COLO668 (cell line): ENCODE results near the gene NTSR2.

ENCODE experiments used
- DNase-seq: peaks from one replicate; lab custom pipeline; 2025; ENCODE audit not compliant: unreplicated experiment; lab: John Stamatoyannopoulos, UW

NTSR2 gene, protein sequence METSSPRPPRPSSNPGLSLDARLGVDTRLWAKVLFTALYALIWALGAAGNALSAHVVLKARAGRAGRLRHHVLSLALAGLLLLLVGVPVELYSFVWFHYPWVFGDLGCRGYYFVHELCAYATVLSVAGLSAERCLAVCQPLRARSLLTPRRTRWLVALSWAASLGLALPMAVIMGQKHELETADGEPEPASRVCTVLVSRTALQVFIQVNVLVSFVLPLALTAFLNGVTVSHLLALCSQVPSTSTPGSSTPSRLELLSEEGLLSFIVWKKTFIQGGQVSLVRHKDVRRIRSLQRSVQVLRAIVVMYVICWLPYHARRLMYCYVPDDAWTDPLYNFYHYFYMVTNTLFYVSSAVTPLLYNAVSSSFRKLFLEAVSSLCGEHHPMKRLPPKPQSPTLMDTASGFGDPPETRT

DNA sequence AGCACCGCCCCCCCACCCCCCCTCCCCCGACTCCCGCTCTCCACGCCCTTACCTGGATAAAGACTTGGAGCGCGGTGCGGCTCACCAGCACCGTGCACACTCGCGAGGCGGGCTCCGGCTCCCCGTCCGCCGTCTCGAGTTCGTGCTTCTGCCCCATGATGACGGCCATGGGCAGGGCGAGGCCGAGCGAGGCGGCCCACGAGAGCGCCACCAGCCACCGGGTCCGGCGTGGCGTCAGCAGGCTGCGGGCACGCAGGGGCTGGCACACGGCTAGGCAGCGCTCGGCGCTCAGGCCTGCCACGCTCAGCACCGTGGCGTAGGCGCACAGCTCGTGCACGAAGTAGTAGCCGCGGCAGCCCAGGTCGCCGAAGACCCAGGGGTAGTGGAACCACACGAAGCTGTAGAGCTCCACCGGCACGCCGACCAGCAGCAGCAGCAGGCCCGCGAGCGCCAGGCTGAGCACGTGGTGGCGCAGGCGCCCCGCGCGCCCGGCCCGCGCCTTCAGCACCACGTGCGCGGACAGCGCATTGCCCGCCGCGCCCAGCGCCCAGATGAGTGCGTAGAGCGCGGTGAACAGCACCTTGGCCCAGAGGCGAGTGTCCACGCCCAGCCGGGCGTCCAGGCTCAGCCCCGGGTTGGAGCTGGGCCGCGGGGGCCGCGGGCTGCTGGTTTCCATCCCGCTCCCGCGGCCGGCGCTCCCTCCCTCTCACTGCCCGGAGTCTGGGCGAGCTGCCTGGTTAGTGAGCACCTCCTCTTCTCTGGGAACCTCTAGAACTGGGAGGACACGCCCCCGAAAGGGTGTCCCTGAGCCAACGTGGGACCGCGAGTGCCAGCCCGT, at the start of gene NTSR2:
TSS of gene NTSR2 (minus strand) at position 742 of the 838 bp plus-strand sequence. CDS start at position 676, 66 bp downstream.
- no peak for DNase-seq

DNA sequence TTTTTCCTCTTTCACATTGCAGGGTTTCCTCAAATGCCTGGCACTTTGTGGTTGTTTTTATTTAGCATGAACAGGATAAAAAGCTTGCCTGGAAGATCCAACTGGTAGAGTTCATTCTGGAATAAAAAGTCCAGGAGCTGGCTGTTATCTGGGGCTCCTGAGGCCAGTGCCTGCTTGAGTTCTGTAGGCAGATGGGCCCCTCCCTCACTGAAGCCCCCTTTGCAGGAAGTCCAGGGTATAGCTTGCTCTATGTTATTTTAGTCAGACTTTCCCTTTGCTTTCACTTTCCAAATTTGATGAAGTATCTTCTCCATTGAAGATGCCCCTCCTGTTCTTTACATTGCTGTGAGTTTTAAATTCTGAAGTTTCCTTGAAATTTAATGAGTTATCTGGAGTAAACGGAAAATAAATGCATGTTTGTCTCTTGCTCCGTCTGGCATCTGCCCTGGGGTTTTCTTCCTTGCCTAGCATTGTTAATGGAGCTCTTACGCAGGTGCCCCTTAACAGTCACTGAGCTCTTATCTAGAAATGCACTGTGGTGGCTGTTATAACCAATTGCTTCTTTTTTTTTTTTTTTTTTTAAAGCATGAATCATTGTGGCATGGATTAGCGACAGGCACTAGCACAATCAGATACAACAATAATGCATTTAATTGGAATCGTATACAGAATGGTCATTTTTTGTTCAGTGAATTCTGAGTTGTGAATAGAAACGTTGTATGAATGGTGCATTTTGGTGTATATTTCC, 49.4 kb upstream of the NTSR2 start:
- no peak for DNase-seq

DNA sequence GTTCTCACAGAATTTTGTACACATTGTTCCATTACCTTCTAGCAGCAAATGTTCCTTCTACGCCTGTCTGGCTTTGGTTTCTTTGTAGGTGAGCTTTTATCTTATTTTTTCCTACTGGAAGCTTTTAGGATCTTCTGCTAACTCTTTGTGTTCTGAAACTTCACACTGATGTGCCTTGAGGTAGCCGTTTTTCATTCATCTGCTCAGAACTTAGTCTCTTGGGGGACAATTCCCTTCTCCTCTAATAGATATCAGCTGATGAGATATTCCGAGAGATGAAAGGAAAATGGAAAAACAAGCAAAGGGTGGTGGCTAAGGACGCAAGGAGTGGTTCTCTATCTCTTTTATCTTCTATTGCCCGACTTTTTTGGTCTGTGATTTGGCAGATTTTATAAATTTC, 48.6 kb upstream of the NTSR2 start:
- DNase-seq: no peak

DNA sequence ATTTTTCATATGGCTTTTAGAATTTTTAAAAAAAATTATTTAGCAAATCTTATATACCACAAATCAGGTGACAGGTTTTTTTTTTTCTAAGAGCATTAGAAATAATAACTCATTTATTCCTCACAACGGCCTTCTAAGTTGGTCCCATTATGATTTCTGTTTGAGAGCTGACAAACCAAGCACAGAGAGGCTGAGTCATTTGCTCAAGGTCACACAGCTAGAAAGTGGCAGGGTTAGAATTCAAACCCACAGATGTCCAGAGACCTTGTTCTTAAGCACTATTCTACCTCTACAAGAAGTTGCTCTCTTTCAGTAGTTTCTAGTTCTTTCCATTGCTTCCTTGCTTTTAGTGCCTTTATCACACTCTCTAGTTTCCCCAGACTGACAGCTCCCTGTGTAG, 47.6 kb upstream of the NTSR2 start:
- no peak for DNase-seq

DNA sequence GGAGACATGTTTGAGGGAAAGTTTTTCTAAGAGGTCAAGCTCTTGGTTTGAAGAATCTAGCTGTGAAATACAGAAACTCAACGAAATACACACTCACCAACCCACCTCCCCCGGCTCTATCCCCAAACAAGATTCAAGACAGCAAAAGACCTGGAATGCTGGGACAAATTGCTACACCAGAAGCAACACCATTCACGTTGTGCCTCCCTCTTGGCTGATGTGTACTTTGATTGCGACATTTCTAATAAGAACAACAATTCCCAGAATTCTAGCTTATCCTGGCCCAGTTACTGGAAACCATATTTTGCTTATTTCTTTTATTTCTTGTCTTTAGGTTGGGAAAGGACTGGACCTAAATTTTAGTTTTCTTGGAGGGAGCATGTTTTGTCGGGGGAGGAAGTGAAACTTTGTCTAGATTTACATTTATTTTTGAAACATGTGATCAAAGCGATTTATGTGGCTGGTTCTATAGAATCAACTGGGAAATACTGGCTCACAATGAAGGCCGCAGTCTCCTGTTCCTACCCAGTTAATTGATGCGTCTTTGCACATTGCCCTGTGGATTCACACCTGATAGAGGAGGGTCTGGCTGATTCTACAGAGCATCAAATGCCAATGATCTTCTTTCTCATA, 46.8 kb upstream of the NTSR2 start:
- DNase-seq: no peak

DNA sequence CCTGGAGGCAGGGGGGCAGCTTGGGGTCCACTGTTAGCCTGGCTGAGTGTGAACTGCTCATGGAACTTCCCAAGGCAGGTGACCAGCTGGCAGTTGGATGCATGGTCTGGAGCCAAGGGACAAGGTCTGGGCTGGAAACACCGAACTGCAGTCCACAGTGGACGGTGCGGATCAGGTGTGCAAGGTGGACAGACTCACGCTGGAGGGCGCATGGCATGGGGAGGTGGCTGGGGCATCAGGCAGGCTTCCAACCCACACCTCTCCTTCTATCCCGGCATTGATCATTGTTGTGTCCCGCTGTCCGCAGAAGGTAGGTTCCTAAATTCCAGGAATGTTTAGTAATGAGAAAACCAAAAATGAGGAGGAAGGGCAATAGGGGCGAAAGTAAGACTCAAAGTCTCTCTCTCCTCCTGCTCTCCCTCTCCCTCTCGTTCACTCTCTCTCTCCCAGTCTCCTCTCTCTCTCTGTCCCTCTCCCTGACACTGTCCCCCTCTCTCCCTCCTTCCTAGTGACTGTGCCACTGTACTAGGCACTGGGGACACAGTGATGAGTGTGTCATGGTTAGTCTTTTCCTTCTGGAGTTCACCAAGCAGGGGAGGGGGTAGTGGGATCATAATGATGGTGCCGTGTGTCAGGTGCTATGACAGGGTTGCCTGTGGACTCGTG, 46.1 kb upstream of the NTSR2 start:
- DNase-seq: no peak

DNA sequence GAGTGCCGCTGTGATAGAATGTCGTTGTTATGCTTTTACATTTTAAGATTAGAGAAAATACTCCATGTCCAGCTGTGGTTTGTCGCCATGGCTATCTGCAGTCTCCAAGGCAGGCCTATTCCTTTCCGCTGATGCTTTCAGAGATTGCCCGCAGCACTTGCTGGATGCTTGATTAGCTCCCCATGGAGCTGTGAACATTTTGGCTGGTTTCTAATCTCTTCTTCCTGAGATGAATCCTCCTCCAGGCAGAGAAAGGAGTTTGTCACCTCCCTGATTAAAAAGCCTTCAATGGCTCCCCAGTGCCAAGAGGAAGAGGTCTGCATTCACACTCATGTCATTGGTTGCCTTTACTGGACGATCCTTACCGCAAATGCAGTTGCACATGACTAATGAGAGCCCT, 43.8 kb upstream of the NTSR2 start:
- DNase-seq: no peak

DNA sequence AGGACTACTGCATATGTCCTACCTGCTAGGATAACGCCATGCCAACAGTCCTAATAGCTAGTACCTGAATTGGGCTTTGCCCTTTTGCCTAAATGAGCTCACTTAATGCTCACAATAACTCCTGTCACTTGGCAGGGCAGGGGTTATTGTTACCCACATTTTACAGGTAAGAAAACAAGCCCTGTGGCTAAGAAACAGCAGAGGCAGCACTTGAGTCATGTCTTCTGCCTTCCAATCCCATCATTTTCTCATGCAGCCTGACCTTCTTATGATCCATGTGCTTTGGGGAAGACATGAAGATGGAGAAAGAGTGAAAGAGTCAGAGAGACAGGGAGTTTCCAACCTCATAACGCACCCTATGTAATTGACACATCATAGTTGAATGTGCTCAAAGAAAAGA, 42.9 kb upstream of the NTSR2 start:
- DNase-seq: no peak

DNA sequence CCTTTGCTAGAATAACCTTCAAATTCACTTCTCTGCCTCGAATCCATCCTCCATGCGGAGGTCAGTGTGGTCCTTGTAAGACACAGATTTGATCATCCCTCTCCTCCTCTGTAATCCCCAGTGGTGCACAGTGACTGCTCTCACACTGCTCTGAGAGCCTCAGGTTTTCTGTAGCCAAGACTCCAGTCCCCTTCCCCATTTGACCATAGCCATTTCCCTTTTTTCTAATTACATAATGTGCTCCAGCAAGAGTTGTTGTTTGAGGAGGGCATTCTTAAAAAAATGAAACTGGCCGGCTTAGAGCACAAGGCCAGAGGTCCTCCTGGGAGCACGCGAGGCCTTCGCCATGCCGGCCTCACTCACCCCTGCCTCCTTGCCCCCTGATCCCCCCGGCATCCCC, 41.8 kb upstream of the NTSR2 start:
- no peak for DNase-seq

DNA sequence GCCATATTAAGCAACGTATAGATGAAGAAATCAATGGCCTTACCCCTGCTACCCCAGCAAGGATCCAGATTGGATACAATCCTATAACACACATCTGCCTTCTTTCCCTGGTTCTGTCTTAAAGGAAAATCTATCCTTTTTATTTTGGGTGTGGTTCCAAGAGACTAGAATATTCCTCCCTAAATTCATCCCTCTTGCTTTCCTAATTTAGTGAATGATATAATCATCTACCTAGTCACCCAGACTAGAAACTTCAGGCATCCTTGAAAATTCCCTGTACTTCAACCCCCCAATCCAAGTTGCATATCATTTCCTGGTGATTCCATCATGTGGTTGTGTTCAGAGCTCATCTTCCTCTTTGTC, 41.3 kb upstream of the NTSR2 start:
- no peak for DNase-seq

DNA sequence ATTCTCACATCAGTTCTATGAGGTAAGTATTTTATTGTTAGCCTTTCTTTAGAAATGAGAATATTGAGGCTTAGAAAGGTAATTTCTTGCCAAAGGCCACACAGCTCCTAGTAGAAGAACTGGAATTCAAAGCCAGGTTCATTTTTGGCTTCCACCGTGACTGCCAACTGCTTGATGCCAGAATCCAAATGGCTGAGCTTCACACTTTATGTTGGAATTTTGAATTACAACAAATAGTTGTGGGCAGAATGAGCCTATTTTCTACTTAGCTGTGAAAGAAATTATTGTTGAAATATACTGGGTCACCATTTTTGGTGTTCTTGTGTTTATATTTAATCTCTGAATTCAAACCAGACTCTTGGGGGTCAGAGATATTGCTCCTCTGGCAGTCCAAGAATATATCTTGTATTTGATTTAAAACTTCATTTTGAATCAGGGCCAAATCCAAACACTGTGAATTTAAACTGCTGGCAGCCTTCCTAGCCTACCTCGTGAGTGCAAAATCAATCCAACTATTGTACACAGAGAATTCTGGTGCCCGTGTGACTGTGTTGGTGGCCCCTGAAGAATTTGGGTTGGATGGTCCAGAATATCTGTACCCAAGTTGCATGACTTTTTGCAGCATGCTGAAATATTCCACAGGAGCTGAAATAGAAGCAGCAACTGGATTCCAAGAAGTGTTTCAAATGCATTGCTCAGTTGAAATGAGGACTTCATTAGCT, 40.8 kb upstream of the NTSR2 start:
- no peak for DNase-seq

DNA sequence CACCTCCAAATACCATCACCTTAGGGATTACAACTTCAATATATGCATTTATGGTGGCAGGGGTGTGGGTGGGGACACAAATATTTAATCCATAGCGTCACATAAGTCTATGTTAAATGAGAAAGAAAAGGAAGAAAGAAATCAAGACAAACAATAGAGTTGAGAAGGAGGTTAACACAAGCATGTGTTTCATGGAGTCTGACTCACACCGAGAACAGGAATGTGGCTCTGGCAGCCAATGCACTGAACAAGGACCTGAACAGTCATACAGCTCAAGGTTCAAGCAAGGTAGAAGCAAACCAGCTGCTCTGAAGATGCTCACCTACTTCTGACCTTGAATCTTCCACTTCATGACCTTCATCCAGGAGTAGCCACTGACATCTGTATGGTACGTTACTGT, 40.2 kb upstream of the NTSR2 start:
- no peak for DNase-seq

DNA sequence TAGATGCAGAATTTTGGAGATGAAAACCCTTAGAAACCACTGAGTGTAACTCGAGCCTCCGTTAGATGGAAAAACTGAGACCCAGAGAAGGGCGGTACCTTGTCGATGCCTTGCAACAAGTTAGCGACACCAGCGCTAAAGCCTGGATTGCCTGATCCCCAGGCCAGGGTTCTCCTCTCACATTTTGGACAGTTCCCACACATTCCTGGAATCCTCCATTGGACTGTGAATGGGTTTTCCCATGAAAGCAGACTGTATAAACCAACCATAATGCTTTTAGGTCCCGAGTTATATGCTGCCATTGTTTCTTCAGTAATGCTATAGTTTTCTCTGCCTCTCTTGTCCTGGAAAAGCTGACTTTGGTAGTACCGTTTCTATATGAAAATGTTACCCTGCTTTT, 39.3 kb upstream of the NTSR2 start:
- no peak for DNase-seq

DNA sequence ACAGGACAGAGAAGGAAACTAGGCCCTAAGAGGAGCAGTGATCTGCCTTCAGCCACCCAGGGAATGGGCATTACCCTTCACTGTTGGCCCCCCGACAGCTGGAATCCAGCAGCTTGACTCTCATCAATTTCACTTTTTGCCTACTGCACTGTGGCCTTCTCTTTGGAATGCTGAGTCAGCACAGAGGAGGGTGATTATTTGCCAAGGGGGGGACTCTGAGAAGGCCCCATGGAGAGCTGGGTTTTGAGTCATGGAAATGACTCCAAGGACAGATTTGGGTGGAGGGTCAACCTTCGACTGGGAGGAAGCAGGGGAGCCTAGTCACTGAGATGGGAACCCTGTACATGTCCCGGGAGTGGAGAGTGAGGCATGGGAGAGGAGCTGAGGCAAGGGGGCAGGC, 38.1 kb upstream of the NTSR2 start:
- no peak for DNase-seq

DNA sequence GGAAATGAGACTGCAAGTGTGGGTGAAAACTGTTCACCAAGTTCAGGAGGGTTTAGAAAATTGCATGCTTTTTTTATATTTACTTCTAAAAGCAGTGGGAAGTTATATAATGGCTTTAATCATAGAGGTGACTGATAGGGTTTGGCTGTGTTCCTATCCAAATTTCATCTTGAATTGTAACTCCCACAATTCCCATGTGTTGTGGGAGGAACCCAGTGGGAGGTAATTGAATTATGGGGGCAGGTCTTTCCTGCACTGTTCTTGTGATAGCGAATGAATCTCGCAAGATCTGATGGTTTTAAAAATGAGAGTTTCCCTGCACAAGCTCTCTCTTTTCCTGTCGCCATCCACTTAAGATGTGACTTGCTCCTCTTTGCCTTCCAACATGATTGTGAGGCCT, 35.7 kb upstream of the NTSR2 start:
- no peak for DNase-seq

DNA sequence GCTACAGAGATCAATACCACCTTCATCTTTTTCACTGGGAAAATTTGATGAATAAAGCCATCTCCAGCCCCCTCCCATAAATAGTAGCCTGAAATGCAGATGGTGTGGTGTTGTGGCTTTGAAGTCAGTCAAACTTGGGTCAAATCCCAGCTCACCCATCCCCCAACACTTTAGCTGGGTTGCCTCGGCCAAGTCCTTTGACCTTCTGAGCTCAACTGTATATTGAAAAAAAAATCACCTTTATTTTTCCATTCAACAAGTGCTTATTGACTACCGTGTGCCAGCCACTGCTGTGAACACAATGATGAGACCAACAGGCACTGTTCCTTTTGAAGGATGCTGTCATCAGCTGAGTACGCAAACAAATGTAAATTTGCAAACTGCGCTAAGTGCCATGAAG, 35.1 kb upstream of the NTSR2 start:
- DNase-seq: peak; percentile 13

DNA sequence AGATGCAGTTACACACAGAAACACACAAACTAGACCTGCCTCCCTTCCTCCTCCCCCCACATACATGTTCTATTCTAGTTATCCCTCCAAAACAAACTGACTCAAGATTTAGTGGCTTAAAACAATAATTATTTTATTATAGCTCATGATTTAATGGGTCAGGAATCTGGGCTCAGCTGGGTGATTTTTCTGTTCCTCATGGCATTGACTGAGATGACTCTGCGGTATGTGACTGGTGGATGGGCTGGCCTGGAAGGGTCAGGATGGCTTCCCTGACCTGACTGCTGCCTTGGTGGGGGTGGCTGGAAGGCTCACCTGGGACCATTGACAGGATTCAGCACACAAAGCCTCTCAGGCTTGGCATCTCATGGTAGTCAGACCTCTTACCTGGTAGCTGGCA, 33.7 kb upstream of the NTSR2 start:
- no peak for DNase-seq

DNA sequence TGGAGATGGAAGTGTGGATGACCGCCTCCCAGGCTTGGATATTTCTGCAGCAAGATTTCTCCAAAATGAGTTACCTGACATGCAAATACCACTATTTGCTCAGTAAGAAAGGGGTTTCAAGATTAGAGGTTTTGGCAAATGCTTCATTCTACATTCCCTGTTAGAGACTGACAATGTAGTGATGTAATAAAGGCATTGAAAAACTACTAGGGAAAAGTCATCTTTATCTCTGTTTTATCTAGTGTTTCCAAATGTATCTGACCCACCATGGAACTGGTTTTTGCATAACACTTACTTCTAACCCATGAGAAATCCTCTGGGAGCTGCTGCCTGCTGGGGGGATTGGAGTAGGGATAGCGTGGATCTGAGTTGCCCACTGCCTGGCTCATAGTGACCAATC, 33.0 kb upstream of the NTSR2 start:
- DNase-seq: no peak

DNA sequence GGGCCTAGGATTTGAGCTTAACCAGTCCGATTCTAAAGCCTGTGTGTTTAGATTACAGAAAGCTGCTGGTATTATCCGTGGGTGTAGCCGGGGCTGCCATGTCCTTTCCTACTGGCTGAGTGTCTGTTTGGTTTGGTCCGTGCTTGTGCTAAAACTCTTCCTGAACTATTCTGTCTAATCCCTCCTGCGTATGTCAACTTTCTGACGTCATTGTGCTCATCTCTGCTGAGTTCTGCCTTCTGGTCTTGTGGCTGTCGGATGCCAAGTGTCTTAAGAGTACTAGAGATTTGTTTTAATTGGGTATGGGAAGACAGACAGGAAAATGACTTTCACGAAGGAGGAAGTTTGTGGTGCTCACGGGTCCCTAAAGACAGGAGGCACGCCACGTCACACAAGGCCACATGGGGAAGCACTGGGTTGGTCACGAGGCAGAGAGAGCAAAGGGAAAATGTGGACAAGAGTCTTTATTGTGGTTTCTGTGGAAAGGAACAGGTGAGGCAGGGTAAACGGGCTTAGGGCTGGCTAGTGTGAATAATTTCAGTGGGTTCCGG, 31.8 kb upstream of the NTSR2 start:
- no peak for DNase-seq

DNA sequence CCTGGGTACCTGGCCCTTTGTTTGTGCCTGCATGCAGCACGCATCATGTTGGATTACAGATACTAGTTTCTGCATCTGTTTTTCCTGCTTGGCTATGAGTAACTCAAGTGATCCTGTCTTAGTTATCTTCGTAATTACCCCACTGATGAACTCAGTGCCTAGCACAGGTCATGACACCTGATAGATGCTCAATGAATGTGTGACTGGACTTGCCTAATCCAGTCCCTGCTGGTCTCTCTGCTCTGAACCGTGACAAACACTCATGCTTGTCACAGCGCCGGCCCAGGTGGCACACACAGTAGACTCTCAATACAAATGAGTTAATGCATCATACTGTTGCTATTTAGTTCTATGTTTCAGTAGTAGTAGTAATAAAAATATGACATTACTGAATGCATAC, 31.2 kb upstream of the NTSR2 start:
- DNase-seq: no peak
